HG03342 (cell line): ENCODE measurements around the gene PIK3C2G.
"Not testable (repeated sequence)": the region's sequence is repeated elsewhere in the genome, so short reads cannot be mapped to it uniquely, and the experiment has no call there.

Experiments used
- ATAC-seq: cut with Tn5 transposase; IDR thresholded peaks from one replicate; pipeline ENCODE4 v1.9.1; 2021; ENCODE audit warnings: mild to moderate bottlenecking, moderate library complexity; ENCODE audit not compliant: unreplicated experiment

The PIK3C2G gene

DNA sequence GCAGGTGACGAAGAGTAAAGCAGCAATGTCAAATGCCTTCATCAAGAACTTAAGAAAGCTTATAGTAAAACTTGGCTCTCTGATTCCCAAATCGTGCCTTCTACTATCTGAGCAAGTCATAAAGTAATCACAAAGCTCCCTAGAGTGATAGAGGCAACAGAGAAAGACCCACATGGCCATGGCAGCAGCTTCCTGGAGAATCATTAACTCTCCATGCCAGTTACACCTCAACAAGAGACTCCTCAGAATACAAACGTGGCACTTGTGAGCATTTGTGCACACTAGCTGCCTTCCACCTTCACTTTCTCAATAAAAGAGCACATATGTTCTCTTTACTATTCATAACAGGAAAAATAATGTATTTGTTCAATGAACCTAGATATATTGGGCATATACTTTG, 428.5 kb downstream of the PIK3C2G start:
- ATAC-seq = no peak

DNA sequence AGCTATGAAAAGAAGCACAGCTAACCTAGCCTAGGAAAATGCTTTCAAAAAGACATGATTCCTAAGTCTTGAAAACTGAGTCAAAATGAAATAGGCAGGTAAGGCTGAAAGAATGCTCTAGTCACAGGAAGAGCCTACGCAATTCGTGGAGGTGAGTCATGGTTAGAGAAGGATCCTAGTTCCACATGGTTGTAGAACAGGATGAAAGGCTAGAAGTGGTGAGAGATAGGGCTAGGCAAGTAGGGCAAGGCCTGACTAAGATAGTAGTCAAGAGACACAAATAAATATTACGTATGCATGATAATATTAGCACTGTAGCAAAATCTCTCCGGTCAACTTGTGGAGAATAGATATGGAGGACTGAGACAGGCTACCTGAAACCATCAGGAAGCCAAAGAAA, 429.3 kb downstream of the PIK3C2G start:
- ATAC-seq = no peak

DNA sequence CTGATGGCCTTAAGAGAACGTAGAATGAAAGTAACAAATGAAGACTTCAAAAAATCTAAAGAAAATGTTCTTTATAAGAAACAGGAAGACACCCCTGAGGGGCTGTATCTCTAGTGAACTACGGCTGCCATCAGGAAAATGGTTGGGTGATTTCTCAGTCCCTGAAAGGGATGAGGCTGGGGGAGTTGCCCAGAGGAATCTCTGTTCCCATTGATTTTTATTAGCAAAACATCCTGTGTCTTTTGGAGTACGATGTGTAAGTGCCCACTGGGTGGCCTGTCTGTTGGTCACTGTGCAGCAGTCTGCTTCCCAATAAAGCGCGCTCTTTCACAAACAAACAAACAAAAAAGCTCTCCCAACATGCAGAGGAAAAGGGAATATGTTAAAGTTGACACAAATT, 432.7 kb downstream of the PIK3C2G start:
- not testable (repeated sequence) for ATAC-seq

DNA sequence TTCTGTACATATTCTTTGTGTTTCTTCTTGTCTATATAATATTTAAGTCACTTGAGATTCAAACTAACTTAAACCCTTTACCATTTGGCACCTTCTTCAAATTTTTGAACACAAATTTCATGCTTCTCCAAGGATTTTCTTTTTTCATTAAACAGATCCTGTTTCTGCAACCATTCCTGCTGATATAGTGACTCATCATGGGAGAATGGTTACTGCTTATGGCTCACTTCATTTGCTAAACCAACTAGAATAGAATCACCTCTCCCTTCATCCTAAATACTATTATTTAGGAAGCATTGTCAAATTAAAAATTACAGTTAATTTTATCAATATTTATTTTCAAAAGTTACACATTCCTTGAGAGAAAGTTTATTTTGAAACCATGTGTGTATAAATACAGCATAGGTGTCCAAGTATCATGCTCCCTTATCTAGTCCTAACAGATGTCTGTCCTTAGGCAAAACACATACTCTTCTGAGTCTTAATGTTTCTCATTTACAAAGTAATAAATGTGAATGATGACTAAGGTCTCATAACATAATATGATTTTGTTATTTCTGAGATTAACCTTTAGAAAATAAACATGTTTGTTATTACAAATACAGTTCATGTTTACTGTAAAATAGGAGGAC, 435.8 kb downstream of the PIK3C2G start:
- ATAC-seq = no peak
